HUES64 (cell line): Measurements from ENCODE around the gene PHKB.

Experiments
- H3K27ac ChIP-seq: 2 replicates; pipeline ENCODE4 v1.7.0; 2013; ENCODE audit warnings: low read depth, low read length, inconsistent platforms
- H3K27me3 ChIP-seq: 2 replicates; pipeline ENCODE4 v1.6.1; 2013; ENCODE audit warnings: mild to moderate bottlenecking, low read length; ENCODE audit not compliant: insufficient read depth
- H3K36me3 ChIP-seq: 2 replicates; pipeline ENCODE4 v1.6.1; 2013; ENCODE audit warnings: mild to moderate bottlenecking, low read length; ENCODE audit not compliant: insufficient read depth
- H3K4me1 ChIP-seq: 2 replicates; pipeline ENCODE4 v1.6.1; 2013; ENCODE audit warnings: mild to moderate bottlenecking, low read length, moderate library complexity; ENCODE audit not compliant: insufficient read depth
- H3K4me3 ChIP-seq: 2 replicates; pipeline ENCODE4 v1.5.1; 2013; ENCODE audit warnings: mild to moderate bottlenecking, low read length, moderate library complexity
- H3K9ac ChIP-seq: 2 replicates; pipeline ENCODE4 v1.6.1; 2013; ENCODE audit warnings: mild to moderate bottlenecking, low read depth, low read length
- H3K9me3 ChIP-seq: 2 replicates; pipeline ENCODE4 v1.6.1; 2013; ENCODE audit warnings: low read depth, low read length; ENCODE audit not compliant: insufficient read depth
- WGBS: fragments of 150-250, 120-280 bp; methylation state at CpG from one replicate; pipeline ENCODE4 v1.1.7; 2013; ENCODE audit warnings: missing lambda C conversion rate; 5-methylcytosine and 5-hydroxymethylcytosine counted together

The PHKB gene

GRCh38 chr16:47488051-47488450 is 26.9 kb downstream of the PHKB start:
- peaks cover 35% of the 10 kb centered on the region for H3K9me3 ChIP-seq
- no peak overlapping the region for H3K27ac ChIP-seq
- H3K27me3 ChIP-seq: no peaks in the 10 kb centered on the region
- peaks cover 9% of the 10 kb centered on the region; the same call in 1 of the 2 replicates for H3K36me3 ChIP-seq
- no peak overlapping the region for H3K9ac ChIP-seq
- peaks cover 13% of the 10 kb centered on the region for H3K4me1 ChIP-seq
- no peak overlapping the region for H3K4me3 ChIP-seq
- WGBS: 100% methylated on average over 3 of the region's 3 CpGs

GRCh38 chr16:47490471-47490870 is 29.3 kb downstream of the PHKB start:
- H3K27ac ChIP-seq: no peak overlapping the region
- no peak overlapping the region for H3K9ac ChIP-seq
- peaks cover 35% of the 10 kb centered on the region for H3K9me3 ChIP-seq
- peaks cover 21% of the 10 kb centered on the region for H3K4me1 ChIP-seq
- no peak overlapping the region for H3K4me3 ChIP-seq
- H3K27me3 ChIP-seq: no peaks in the 10 kb centered on the region
- H3K36me3 ChIP-seq: peaks cover 9% of the 10 kb centered on the region; the same call in 1 of the 2 replicates

DNA sequence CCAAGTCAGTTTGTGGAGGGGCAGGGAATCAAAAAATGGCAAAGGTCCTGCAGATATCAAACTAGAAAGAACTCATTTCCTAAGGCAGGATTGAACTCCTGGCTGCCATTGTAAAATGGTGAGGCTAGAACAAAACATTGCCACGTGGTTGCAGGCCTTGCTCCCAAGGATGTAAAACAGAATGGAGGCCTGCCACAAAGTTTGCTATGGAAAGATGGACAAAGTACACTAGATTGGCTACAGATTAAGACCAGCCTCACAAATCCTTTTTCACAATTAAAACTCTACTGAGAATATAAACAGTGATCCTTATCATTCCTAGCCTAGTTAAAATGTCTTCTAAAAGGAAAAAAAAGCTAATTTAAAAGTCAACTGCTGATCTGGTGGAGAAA is 30.9 kb downstream of the PHKB start:
- Histone ChIP-seq H3K4me3 (no peak overlapping the region), H3K36me3 (peaks cover 9% of the 10 kb centered on the region; the same call in 1 of the 2 replicates), H3K4me1 (peaks cover 22% of the 10 kb centered on the region), H3K9ac (no peak overlapping the region), H3K9me3 (peaks cover 35% of the 10 kb centered on the region), H3K27ac (peak overlapping the region; percentile 28; the same call in 1 of the 2 replicates), H3K27me3 (no peaks in the 10 kb centered on the region)
- WGBS: 23% methylated on average over 1 of the region's 1 CpG

GRCh38 chr16:47492428-47493377 is 31.6 kb downstream of the PHKB start:
- no peak overlapping the region for H3K9ac ChIP-seq
- peak overlapping the region; percentile 28; the same call in 1 of the 2 replicates for H3K27ac ChIP-seq
- H3K4me3 ChIP-seq: no peak overlapping the region
- 80% methylated on average over 10 of the region's 10 CpGs for WGBS
- H3K9me3 ChIP-seq: peaks cover 35% of the 10 kb centered on the region
- peaks cover 22% of the 10 kb centered on the region for H3K4me1 ChIP-seq
- no peaks in the 10 kb centered on the region for H3K27me3 ChIP-seq
- peaks cover 7% of the 10 kb centered on the region; the same call in 1 of the 2 replicates for H3K36me3 ChIP-seq

DNA sequence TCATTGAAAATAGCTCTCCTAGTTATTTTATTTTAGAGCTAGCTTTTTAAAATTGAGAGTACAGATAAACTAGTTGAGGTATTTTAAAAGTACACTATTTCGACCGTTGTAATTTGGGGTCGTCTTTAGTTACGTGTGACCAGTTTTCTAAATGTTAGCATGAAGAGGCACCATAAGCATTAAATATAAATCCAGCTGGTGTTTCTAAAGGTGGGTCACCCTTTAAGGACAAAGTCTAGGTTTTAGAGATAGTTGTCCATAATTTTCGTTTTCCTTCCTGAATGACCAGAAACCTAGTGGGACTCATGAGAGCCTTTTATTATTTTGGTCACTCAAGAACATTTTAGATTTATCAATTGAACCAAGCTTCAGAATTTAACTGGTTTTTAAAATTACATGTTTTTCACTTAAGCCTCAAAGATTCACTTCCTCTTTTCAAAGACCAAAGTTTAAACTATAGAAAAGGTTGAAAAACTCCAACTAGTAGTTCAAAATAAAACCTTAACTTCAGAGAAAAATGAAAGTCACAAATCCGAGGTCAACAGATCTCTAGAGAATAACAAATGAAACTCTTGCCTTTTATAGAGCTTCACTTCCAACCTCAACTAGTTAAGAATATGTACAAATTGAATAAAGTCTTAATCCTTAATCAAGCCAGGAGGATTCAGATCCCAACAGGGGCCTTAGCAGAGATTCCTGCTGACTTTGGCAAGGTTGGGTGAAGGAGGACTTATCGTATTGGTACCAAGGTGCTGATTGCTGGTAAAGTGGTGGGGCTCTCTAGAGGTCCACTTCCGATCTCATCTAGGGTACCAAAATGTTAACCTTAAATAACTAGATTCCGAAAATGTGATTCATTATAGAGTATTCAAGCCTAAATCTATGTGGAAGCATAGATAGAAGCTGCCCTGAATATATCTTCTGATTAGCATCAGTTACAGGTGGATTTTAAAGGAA is 32.5 kb downstream of the PHKB start:
- H3K4me1 ChIP-seq: peaks cover 22% of the 10 kb centered on the region
- H3K27me3 ChIP-seq: no peaks in the 10 kb centered on the region
- 94% methylated on average over 9 of the region's 9 CpGs for WGBS
- H3K27ac ChIP-seq: no peak overlapping the region
- peaks cover 10% of the 10 kb centered on the region; the same call in 1 of the 2 replicates for H3K36me3 ChIP-seq
- H3K9me3 ChIP-seq: peaks cover 28% of the 10 kb centered on the region
- no peak overlapping the region for H3K9ac ChIP-seq
- H3K4me3 ChIP-seq: no peak overlapping the region

- H3K4me3 ChIP-seq: no peak overlapping the region
- H3K9ac ChIP-seq: no peak overlapping the region
- no peaks in the 10 kb centered on the region for H3K9me3 ChIP-seq
- H3K4me1 ChIP-seq: peaks cover 4% of the 10 kb centered on the region; the same call in 1 of the 2 replicates
- H3K27ac ChIP-seq: no peak overlapping the region
- no peaks in the 10 kb centered on the region for H3K27me3 ChIP-seq
- WGBS: 90% methylated on average over 2 of the region's 2 CpGs
- H3K36me3 ChIP-seq: peaks cover 40% of the 10 kb centered on the region
These were observed 38.1 kb downstream of the PHKB start for GRCh38 chr16:47499080-47499699.

DNA sequence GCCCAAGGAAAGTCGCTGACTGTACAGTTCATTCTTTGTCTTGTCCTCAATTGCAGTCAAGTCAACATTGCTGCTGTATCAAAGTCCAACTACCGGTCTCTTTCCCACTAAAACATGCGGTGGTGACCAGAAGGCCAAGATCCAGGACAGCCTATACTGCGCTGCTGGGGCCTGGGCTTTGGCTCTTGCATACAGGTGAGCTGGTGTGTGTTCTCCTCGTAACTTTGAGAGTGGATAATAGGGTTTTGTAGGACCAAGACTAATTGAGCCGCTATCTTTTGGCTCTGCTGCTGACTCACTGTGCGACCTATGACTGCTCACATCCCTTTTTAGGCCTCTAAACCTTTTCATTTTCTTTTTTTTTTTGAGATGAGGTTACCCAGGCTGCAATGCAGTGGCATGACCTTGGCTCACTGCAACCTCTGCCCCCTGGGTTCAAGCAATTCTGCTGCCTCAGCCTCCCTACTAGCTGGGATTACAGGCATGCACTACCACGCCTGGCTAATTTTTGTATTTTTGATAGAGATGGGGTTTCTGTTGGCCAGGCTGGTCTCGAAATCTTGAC is 38.7 kb downstream of the PHKB start:
- no peak overlapping the region for H3K4me3 ChIP-seq
- H3K9me3 ChIP-seq: no peaks in the 10 kb centered on the region
- H3K9ac ChIP-seq: no peak overlapping the region
- H3K36me3 ChIP-seq: peaks cover 43% of the 10 kb centered on the region
- peaks cover 4% of the 10 kb centered on the region; the same call in 1 of the 2 replicates for H3K4me1 ChIP-seq
- 94% methylated on average over 9 of the region's 9 CpGs for WGBS
- no peak overlapping the region for H3K27ac ChIP-seq
- H3K27me3 ChIP-seq: no peaks in the 10 kb centered on the region

DNA sequence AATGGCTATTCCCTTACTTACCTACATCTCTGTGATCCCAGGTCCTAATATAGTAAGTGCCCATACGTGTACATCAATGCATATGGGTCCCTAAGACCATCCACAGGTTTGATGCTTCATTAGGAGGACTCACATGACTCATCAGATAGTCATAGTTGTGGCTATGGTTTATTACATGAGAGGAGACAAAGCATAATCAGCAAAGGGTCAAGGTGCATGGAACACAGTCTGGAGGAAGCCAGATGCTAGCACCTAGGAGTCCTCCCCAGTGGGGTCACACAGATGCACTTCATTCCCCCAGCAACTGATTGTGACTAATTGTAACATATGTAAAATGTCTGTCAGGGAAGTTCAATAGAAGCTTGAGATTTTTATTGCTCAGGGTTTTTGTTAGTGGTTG is 42.8 kb downstream of the PHKB start:
- no peaks in the 10 kb centered on the region; the same call in 1 of the 2 replicates for H3K4me1 ChIP-seq
- H3K4me3 ChIP-seq: no peak overlapping the region
- H3K9me3 ChIP-seq: no peaks in the 10 kb centered on the region
- H3K27me3 ChIP-seq: no peaks in the 10 kb centered on the region
- H3K36me3 ChIP-seq: peaks cover 46% of the 10 kb centered on the region
- WGBS: 97% methylated on average over 1 of the region's 1 CpG
- H3K9ac ChIP-seq: no peak overlapping the region
- no peak overlapping the region for H3K27ac ChIP-seq

DNA sequence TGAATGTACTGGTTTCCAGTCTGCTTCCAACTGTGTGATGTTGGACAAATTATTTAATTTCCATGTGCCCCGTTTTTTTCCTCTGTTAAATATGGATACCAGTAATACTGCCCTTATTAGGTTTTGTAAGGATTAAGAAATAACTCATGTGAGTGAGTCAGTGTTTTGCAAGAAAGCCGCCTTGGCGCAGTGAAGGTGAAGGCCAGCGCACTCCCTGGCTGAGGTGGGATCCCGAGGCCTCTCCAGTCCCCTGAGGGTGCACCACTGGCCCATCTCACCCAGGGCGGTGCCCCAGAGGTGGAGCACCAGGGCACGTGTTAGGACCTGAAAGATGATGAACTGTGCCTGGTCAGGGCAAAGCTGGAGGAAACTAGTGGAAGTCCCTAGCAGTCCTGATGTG is 43.5 kb downstream of the PHKB start:
- Histone ChIP-seq H3K36me3 (peaks cover 41% of the 10 kb centered on the region), H3K9me3 (no peaks in the 10 kb centered on the region)

DNA sequence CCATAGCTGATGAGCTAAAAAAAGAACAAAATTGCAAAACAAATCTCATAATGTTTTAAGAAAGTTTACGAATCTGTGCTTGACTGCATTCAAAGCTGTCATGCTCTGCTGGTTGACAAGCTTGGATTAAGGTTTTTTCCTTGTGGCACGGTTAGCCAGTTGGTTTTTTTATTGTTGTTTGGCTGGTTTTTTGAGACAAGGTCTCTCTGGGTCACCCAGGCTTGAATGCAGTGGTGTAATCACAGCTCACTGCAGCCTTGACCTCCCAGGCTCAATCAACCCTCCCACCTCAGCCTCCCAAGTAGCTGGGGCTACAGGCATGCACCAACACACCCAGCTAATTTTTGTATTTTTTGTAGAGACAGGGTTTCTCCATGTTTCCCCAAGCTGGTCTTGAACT is 45.7 kb downstream of the PHKB start:
- Histone ChIP-seq H3K4me1 (peaks cover 5% of the 10 kb centered on the region), H3K9ac (no peak overlapping the region), H3K36me3 (peaks cover 27% of the 10 kb centered on the region), H3K9me3 (no peaks in the 10 kb centered on the region), H3K27ac (no peak overlapping the region), H3K4me3 (no peak overlapping the region), H3K27me3 (no peaks in the 10 kb centered on the region)
- 97% methylated on average over 2 of the region's 2 CpGs for WGBS

More for the DNA sequence above, 43.5 kb downstream of the PHKB start:
- H3K4me3 ChIP-seq: no peak overlapping the region
- no peak overlapping the region for H3K27ac ChIP-seq
- H3K4me1 ChIP-seq: no peaks in the 10 kb centered on the region; the same call in 1 of the 2 replicates
- H3K9ac ChIP-seq: no peak overlapping the region
- no peaks in the 10 kb centered on the region for H3K27me3 ChIP-seq
- 96% methylated on average over 7 of the region's 7 CpGs for WGBS
